ENCODE measurements around the gene DENND11.

DENND11 gene, protein sequence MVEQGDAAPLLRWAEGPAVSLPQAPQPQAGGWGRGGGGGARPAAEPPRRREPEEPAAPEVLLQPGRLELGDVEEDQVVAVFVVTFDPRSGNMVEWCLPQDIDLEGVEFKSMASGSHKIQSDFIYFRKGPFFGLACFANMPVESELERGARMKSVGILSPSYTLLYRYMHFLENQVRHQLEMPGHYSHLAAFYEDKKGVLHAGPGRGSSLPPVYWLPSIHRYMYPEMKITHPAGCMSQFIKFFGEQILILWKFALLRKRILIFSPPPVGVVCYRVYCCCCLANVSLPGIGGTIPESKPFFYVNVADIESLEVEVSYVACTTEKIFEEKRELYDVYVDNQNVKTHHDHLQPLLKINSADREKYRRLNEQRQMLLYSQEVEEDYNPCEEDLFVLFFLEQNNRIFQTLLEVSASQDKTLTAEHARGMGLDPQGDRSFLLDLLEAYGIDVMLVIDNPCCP

DNA sequence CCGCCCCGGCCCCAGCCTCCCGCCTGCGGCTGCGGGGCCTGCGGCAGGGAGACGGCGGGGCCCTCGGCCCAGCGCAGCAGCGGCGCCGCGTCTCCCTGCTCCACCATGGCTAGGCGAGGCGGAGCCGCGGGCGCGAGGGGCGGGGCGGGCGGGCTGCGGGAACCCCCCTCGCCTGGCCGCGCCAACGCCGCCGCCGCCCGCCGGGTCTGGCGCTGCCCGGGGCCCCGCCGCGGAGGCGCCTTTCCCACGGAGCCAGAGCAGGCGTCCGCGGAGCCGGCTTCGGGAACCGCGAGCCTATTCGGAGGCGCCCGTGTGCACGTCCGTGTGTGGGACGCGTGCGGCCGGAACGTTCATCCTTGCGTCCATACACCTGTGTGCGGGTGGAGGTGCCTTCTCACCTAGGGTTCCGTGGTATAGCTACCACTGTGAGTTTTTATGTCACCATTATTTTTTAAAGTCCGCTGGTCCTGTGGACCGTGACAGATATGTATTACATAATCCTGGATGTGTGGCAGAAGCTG, at the start of gene DENND11:
TSS of gene DENND11 (minus strand) at position 120 of the 521 bp plus-strand sequence. CDS start at position 107, 13 bp downstream.
- intact Hi-C loops (cut with DNase I): loop anchor here (1.0 to 5.0 kb wide), 2 partner anchors 36 to 50 kb away; partner anchors contain the start of gene SSBP1
- peak in 9 of 10 donors; percentile 32 to 93 (median 50) for DNase-seq

GRCh38 chr7:141748396-141748795, 46.4 kb upstream of the DENND11 start:
- intact Hi-C loops (cut with DNase I): no loop called here
- DNase-seq: no peak

DNA sequence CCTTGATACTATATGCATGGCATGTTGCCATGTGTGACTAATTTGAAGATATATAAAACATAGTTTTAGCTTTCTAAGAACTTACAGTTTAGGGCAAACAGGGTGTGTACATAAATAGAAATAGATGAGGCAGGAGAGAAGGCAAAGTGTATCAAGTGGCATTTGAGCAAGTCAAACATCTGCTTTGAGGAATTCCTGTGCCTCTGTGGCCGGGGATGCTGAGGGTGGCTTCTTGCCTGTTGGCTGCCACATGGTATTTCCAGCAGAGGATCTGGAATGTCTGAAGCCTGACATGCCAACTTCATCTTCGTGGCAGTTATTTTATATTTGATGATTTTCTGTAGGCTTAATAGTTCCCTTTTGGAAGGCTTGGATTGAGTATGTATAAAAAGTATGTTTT, 42.2 kb upstream of the DENND11 start:
- no peak for DNase-seq
- intact Hi-C loops (cut with DNase I): no loop called here

DNA sequence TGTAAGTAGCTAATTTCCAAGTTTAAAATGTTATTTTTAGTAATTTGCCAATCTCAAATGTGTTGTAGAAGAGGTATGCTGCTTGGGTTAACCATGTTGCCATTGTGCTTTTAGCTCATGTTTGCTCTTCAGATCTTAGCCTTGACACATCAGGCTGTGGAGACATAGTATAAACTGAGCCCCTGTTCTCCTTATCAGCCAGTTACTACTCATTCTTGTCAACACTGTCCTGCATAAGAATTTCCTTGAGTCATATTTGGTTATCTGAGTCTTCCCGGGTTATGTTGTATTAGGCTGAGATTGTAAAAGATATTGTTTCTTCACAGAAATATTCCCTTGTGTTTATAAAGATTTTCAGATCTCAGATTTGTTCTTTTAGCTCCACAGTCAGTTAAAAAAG, 40.3 kb upstream of the DENND11 start:
- intact Hi-C loops (cut with DNase I): no loop called here
- no peak for DNase-seq

DNA sequence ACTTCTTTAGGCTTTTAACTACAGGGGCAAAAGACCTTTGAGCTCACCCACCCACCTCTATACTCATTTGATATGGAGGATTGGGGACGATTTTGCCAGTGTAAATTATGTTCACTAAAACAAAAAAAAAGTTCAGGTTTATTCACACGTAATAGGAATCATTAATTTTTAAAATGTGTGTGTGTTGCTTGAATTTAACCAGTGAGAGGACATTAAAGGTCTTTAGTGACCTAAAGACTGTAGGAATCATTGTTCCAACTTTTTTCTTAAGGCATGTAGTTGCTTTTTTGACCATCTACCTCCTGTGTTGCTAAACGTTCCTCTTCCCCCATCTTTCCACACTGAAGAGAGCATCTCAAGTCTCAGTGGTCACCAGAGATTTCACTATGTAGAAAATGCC, 37.3 kb upstream of the DENND11 start:
- intact Hi-C loops (cut with DNase I): loop anchor here (2.0 to 5.0 kb wide), 2 partner anchors 84 to 187 kb away; partner anchors contain the start of gene AGK
- DNase-seq: no peak

DNA sequence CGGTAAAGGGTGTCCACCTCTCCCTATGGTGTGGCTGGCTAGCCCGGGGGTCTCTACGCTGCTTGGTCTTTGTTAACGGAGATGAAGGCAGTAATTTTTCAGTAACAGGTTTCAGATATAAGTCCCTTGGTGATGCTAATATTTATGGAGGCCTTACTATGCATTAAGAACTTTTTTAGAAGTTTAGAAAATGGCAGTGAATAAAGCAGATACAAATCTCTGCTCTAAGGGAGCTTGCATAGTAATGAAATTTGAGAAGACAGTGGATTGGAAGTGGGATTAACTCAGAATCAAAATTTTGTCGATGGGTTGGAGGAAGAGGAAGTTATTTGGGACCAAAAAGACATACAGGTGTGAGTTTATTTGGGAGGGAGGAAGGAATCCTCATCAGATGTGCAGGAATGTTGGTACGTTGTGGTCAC, 36.6 kb upstream of the DENND11 start:
- DNase-seq: no peak
- intact Hi-C loops (cut with DNase I): loop anchor here (1.0 to 5.0 kb wide), 3 partner anchors 36 to 186 kb away; partner anchors contain the start of genes AGK and DENND11

- intact Hi-C loops (cut with DNase I): loop anchor here (1.0 to 5.0 kb wide), 3 partner anchors 36 to 186 kb away; partner anchors contain the start of genes AGK and DENND11
Observed at GRCh38 chr7:141737836-141738591, 36.0 kb upstream of the DENND11 start, which contains the start of gene SSBP1. TSS of gene SSBP1 (plus strand) at chr7:141738358. CDS start at chr7:141739167, 809 bp downstream.

DNA sequence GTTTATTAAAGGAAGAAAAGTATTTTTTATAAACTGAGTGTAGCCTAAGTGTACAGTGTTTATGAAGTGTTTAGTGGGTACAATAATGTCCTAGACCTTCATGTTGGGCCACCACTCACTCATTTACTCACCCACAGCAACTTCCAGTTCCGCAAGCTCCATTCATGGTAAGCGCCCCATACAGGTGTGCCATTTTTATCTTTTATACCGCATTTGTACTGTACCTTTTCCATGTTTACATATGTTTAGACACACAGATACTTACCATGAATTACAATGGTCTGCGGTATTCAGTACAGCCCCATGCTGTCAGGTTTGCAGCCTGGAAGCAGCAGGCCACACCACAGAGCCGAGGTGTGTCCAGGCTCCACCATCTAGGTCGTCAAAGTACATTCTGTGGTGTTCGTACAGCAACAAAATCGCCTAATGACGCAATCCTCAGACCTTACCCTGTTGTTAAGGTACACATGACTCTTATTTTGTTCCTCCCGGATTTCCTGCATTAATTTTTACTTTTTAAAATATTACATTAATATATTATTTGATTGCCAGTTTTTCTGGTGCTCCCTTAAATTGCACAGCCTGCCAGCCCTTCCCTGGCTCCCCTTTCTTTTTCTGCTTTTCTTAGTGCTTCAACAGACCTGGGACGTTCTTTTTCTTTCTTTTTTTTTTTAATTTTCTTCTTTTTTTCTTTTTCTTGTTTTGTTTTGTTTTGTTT, 35.3 kb upstream of the DENND11 start:
- intact Hi-C loops (cut with DNase I): loop anchor here (5.0 kb wide), 1 partner anchor 185 kb away; the partner anchor contains the start of gene AGK

More at GRCh38 chr7:141737836-141738591, 36.0 kb upstream of the DENND11 start, which contains the start of gene SSBP1:
- DNase-seq: peak; percentile 85 to 98 (median 90)

GRCh38 chr7:141731476-141732149, 29.6 kb upstream of the DENND11 start:
- intact Hi-C loops (cut with DNase I): no loop called here
- peak in 1 of 10 donors; percentile 14 for DNase-seq

More for the DNA sequence above, 35.3 kb upstream of the DENND11 start:
- DNase-seq: peak in 1 of 10 donors; percentile 63

- intact Hi-C loops (cut with DNase I): no loop called here
- DNase-seq: no peak
Observed at GRCh38 chr7:141729020-141729419, 27.1 kb upstream of the DENND11 start.

DNA sequence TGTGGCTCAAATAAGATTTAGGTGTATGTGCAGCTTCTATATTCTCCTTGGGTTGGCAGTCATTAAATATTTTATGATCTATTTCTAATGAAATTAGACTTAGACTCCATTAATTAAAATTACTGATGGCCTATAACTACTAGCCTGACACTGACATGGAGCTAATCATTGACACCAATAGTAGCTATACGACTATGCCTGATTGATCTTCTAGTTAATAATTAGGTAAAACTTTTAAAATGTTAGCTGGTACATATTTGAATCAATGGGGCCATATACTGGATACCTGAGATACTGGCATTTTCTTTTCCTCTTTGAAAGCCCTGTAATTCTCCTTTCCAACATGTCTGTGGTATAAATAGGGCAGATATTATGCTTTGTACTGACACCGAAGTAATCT, 20.6 kb upstream of the DENND11 start:
- DNase-seq: no peak
- intact Hi-C loops (cut with DNase I): no loop called here

- DNase-seq: no peak
- intact Hi-C loops (cut with DNase I): no loop called here
Observed at GRCh38 chr7:141717450-141717849, 15.5 kb upstream of the DENND11 start.

- intact Hi-C loops (cut with DNase I): no loop called here
- no peak for DNase-seq
Observed at GRCh38 chr7:141715794-141716689, 14.1 kb upstream of the DENND11 start.

GRCh38 chr7:141715018-141715417, 13.1 kb upstream of the DENND11 start:
- DNase-seq: no peak
- intact Hi-C loops (cut with DNase I): no loop called here

- DNase-seq: no peak
Observed at GRCh38 chr7:141714571-141714970, 12.6 kb upstream of the DENND11 start.

GRCh38 chr7:141713890-141714289, 11.9 kb upstream of the DENND11 start:
- intact Hi-C loops (cut with DNase I): no loop called here
- DNase-seq: no peak

More at GRCh38 chr7:141714571-141714970, 12.6 kb upstream of the DENND11 start:
- intact Hi-C loops (cut with DNase I): no loop called here

DNA sequence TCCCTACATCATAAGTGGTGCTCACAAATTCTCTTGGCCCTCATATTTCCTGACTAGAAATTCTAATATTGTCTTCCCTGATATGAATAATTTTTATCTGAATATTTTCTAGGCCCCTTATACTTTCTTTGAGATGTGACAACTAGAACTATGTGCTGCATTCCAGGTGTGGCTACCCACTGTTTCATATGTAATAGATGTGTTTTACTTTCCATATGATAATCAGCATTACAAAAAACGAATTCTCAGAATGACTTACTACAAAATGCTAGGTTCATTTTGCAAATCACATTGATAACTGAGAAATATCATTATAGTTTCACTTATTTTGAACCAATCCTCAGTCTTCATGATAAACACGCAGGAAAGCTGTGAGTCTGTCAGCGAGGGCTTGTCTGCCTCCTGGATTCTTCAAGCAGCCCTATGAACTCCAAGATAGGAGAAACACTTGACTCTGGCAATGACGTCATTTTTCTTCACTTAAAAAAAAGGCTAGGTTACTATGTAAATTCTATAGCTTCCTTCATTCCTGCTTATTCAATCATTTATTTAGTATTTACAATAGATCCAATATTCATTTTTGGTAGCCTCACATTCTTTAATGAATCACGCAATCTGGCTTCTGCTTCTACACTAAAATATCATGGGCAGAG, 10.8 kb upstream of the DENND11 start:
- DNase-seq: no peak
- intact Hi-C loops (cut with DNase I): no loop called here

DNA sequence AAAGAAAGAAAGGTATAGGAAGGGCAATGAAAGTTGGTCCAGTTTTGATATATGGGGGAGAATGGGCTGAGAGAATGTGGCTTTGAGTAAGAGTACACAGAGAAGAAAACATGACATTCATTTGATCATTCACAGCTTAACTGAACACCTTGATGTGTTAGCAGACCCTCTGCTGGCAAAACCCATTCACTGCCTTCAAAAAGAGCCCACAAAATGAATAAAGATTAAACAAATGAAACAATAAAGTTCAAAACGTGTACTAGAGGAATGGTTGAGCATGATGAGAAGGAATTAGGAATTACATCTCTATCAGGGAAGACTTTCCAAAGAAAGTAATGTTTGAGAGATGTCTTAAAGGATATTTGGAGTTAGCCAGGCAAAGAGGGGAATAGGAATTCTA, 8.3 kb upstream of the DENND11 start:
- intact Hi-C loops (cut with DNase I): no loop called here
- DNase-seq: no peak

Data from posterior cingulate gyrus (tissue), 11 donors.